ENCODE results near the gene TMEM108.

The TMEM108 gene

DNA sequence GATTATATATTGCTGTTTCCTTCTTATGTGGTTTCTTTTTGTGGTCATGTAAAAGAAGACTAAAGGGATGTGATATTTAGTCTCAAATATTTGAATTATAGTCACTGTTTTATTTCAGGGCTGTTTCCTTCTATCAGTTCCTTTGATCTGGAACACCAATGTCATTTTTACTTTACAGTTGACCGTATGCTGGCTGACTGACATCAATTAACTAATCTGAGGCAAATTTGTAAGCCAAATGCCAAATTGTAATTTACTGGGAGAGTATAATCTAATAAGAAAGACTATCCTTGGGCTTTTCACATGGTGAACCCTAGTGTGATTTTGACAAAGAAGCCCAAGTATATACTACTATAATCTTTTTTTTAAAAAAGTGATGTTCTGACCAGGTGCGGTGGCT, 87.6 kb downstream of the TMEM108 start:
- TF ChIP-seq ZFX (IDR thresholded peaks at IDR 0.05) (no peak), CTCF (conservative IDR thresholded peaks at IDR 0.05) (no peak)
- H3K27ac ChIP-seq = no peak overlapping the region

DNA sequence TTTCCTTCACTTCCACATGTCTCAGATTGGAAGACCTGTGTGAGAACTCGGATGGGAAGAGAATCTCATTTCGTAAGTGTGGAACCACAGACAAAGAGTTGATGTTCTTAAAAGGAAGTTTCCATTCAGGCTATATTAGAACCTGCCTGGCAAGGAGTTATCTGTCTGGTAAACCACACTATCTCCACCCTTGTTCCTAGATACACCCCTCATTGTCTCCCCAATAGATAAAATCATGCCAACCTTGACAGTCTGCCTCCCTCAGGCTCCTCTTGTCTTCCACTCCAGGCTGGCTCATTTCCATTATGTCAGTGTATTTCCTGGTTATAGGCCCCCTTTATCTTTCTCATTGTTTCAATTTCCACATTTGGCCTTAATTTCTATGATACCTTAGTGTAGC, 89.2 kb downstream of the TMEM108 start:
- no peak overlapping the region for H3K27ac ChIP-seq
- TF ChIP-seq ZFX (IDR thresholded peaks at IDR 0.05) = no peak
- no peak for TF ChIP-seq CTCF (conservative IDR thresholded peaks at IDR 0.05)

DNA sequence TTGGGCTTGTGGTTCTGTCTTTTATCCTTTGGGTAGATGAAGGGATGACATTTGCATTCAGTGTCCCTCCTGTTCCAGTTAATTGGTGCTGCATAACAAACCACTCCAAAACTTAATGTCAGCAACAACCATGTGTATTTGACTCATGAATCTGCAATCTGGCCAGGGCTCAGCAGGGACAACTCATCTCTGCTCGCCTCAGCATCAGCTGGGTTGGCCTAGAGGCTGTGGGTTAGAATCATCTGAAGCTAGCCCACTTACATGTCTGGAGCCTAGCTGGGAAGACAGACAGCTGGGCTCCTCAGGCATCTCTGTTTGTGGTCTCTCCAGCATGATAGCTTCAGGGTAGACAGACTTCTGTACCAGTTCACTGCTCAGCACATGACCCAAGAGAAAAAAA, 92.0 kb downstream of the TMEM108 start:
- no peak overlapping the region for H3K27ac ChIP-seq
- TF ChIP-seq CTCF (conservative IDR thresholded peaks at IDR 0.05) (no peak), ZFX (IDR thresholded peaks at IDR 0.05) (no peak)

GRCh38 chr3:133135306-133135705, 97.1 kb downstream of the TMEM108 start:
- TF ChIP-seq CTCF (conservative IDR thresholded peaks at IDR 0.05) = no peak
- TF ChIP-seq ZFX (IDR thresholded peaks at IDR 0.05) = peak; percentile 26; the same call in 1 of the 2 replicates

GRCh38 chr3:133136114-133137041, 98.2 kb downstream of the TMEM108 start:
- no peak for TF ChIP-seq CTCF (conservative IDR thresholded peaks at IDR 0.05)
- no peak for TF ChIP-seq ZFX (IDR thresholded peaks at IDR 0.05)
- no peak overlapping the region for H3K27ac ChIP-seq

More at GRCh38 chr3:133135306-133135705, 97.1 kb downstream of the TMEM108 start:
- no peak overlapping the region for H3K27ac ChIP-seq

GRCh38 chr3:133137042-133137996, 99.1 kb downstream of the TMEM108 start:
- H3K27ac ChIP-seq = no peak overlapping the region
- TF ChIP-seq ZFX (IDR thresholded peaks at IDR 0.05) (no peak), CTCF (conservative IDR thresholded peaks at IDR 0.05) (no peak)
